Fibroblast of lung (primary cell): ENCODE measurements around the gene TRAPPC8. TPM values are rescaled to one million over a fixed set of nuclear protein-coding genes. Genes with fewer than 3 reads are reported as not detected.
"Not testable (repeated sequence)": the region's sequence is repeated elsewhere in the genome, so short reads cannot be mapped to it uniquely, and the experiment has no call there.

ENCODE experiments used
- DNase-seq, 2 donors: peaks; one replicate each; pipeline versions ENCODE4 v3.0.0 to v3.0.0-alpha.2; 2010; ENCODE audit warnings: low read depth in 2 of 2
- H2AFZ ChIP-seq: 2 replicates; pipeline ENCODE4 v1.5.1; 2012; ENCODE audit warnings: low read length, control low read depth, inconsistent platforms
- H3K27ac ChIP-seq: 2 replicates; pipeline ENCODE4 v1.5.1; 2011; ENCODE audit warnings: low read length, control low read depth; ENCODE audit not compliant: insufficient read depth
- H3K27me3 ChIP-seq: 2 replicates; pipeline ENCODE4 v1.5.1; 2011; ENCODE audit warnings: mild to moderate bottlenecking, low read length; ENCODE audit not compliant: control insufficient read depth, insufficient read depth
- H3K36me3 ChIP-seq: 2 replicates; pipeline ENCODE4 v1.5.1; 2011; ENCODE audit warnings: low read length; ENCODE audit not compliant: control insufficient read depth, insufficient read depth
- H3K4me1 ChIP-seq: 2 replicates; pipeline ENCODE4 v1.5.1; 2011; ENCODE audit warnings: low read length; ENCODE audit not compliant: control insufficient read depth, insufficient read depth; ENCODE audit errors: extremely low read depth
- H3K4me2 ChIP-seq: 2 replicates; pipeline ENCODE4 v1.5.1; 2011; ENCODE audit warnings: low read length, control low read depth; ENCODE audit not compliant: insufficient read depth; ENCODE audit errors: extremely low read depth
- H3K4me3 ChIP-seq, 4 experiments: fragments of 200-600 bp in 1 of 4; sonication (generic) in 1 of 4; replicated peaks in 1 of 4; 2 replicates each; pipeline ENCODE4 v1.5.1; 2011 to 2016; ENCODE audit warnings: low read length in 4 of 4, low read depth in 3 of 4, mild to moderate bottlenecking in 3 of 4, control low read depth in 2 of 4, inconsistent platforms in 1 of 4, mixed read lengths in 1 of 4; ENCODE audit not compliant: insufficient read depth in 1 of 4; ENCODE audit errors: control extremely low read depth in 1 of 4
- H3K79me2 ChIP-seq: 2 replicates; pipeline ENCODE4 v1.5.1; 2012; ENCODE audit warnings: mild to moderate bottlenecking, low read length, inconsistent platforms; ENCODE audit not compliant: control insufficient read depth, insufficient read depth
- H3K9ac ChIP-seq: 2 replicates; pipeline ENCODE4 v1.5.1; 2011; ENCODE audit warnings: mild to moderate bottlenecking, low read length, control low read depth; ENCODE audit not compliant: insufficient read depth
- H3K9me3 ChIP-seq: 2 replicates; pipeline ENCODE4 v1.5.1; 2012; ENCODE audit warnings: low read depth, low read length; ENCODE audit not compliant: control insufficient read depth, insufficient read depth
- H4K20me1 ChIP-seq: 2 replicates; pipeline ENCODE4 v1.5.1; 2011; ENCODE audit warnings: low read length; ENCODE audit not compliant: control insufficient read depth, insufficient read depth; ENCODE audit errors: extremely low read depth
- CTCF ChIP-seq, 2 donors: IDR thresholded peaks in 1 of 2; conservative IDR thresholded peaks in 1 of 2; 1 replicate in 1 of 2; 2 replicates in 1 of 2; pipeline ENCODE4 v1.5.1; 2011 to 2012; ENCODE audit warnings: low read length in 2 of 2, control low read depth in 1 of 2, inconsistent platforms in 1 of 2, low read depth in 1 of 2, mild to moderate bottlenecking in 1 of 2
- EZH2 ChIP-seq: IDR thresholded peaks from 2 replicates; pipeline ENCODE4 v1.5.1; 2012; ENCODE audit warnings: low read length, control low read depth, mild to moderate bottlenecking; ENCODE audit errors: missing control alignments
- polyA plus RNA-seq, 2 donors: library from polyadenylated mRNA; depleted of rRNA in 1 of 2; stranded (reverse) in 1 of 2; unstranded in 1 of 2; fragments of >200 nt; gene quantifications; 2 replicates each; pipeline ENCODE4 v1.2.1, GENCODE V29; 2011 to 2012; ENCODE audit warnings: missing spikeins in 1 of 2
- total RNA-seq: library from RNA; depleted of rRNA; stranded (reverse); fragments of >200 nt; gene quantifications from 2 replicates; pipeline ENCODE4 v1.2.1, GENCODE V29; 2014

TRAPPC8 gene
- total and polyA plus RNA-seq, 2 donors (not counting 1 experiment from before 2014, with no cell fraction given): 53.4 to 64.2 TPM

GRCh38 chr18:31819106-31819924 lies 123.6 kb downstream of the TRAPPC8 start:
- DNase-seq: peak; percentile 27 to 65
- TF ChIP-seq EZH2 (no peak), CTCF (conservative IDR thresholded peaks at IDR 0.05 in 1 of 2, IDR thresholded peaks at IDR 0.05 in 1 of 2; ENCODE audit: low read depth in 1 of 2, low read length in 2 of 2) (peak; percentile 78 to 79)
- H3K79me2 ChIP-seq: no peaks in the 10 kb centered on the region
- H3K4me2 ChIP-seq: no peak overlapping the region
- H3K27me3 ChIP-seq: no peaks in the 10 kb centered on the region
- no peak overlapping the region for H2AFZ ChIP-seq
- no peaks in the 10 kb centered on the region for H3K36me3 ChIP-seq
- H3K27ac ChIP-seq: no peak overlapping the region
- no peaks in the 10 kb centered on the region for H3K4me1 ChIP-seq
- H4K20me1 ChIP-seq: no peaks in the 10 kb centered on the region
- no peak overlapping the region for H3K9ac ChIP-seq
- no peak overlapping the region for H3K4me3 ChIP-seq
- no peaks in the 10 kb centered on the region for H3K9me3 ChIP-seq

GRCh38 chr18:31814132-31814531 lies 128.8 kb downstream of the TRAPPC8 start:
- Histone ChIP-seq H3K27me3 (no peaks in the 10 kb centered on the region), H3K27ac (no peak overlapping the region)

GRCh38 chr18:31810336-31811130 lies 132.4 kb downstream of the TRAPPC8 start:
- not testable (repeated sequence) for H4K20me1 ChIP-seq, H3K9me3 ChIP-seq

More at GRCh38 chr18:31814132-31814531, 128.8 kb downstream of the TRAPPC8 start:
- no peak overlapping the region for H2AFZ ChIP-seq
- H3K36me3 ChIP-seq: no peaks in the 10 kb centered on the region
- no peak overlapping the region for H3K4me3 ChIP-seq
- no peaks in the 10 kb centered on the region for H3K9me3 ChIP-seq
- H3K4me1 ChIP-seq: no peaks in the 10 kb centered on the region
- H4K20me1 ChIP-seq: no peaks in the 10 kb centered on the region
- no peaks in the 10 kb centered on the region for H3K79me2 ChIP-seq
- no peak overlapping the region for H3K9ac ChIP-seq
- no peak for DNase-seq
- H3K4me2 ChIP-seq: no peak overlapping the region
- TF ChIP-seq EZH2: no peak
- no peak for TF ChIP-seq CTCF (conservative IDR thresholded peaks at IDR 0.05 in 1 of 2, IDR thresholded peaks at IDR 0.05 in 1 of 2; ENCODE audit: low read depth in 1 of 2, low read length in 2 of 2)

GRCh38 chr18:31809049-31809448 lies 133.9 kb downstream of the TRAPPC8 start:
- not testable (repeated sequence) for H3K36me3 ChIP-seq, H3K9me3 ChIP-seq, H3K4me2 ChIP-seq, H4K20me1 ChIP-seq, H3K27me3 ChIP-seq, H3K4me3 ChIP-seq, H3K79me2 ChIP-seq, H2AFZ ChIP-seq, DNase-seq, H3K9ac ChIP-seq, H3K27ac ChIP-seq, H3K4me1 ChIP-seq

More at GRCh38 chr18:31810336-31811130, 132.4 kb downstream of the TRAPPC8 start:
- H3K27me3 ChIP-seq, H3K9ac ChIP-seq, H3K79me2 ChIP-seq, H2AFZ ChIP-seq, H3K4me3 ChIP-seq, H3K4me1 ChIP-seq, DNase-seq, H3K4me2 ChIP-seq, H3K27ac ChIP-seq, H3K36me3 ChIP-seq: not testable (repeated sequence)
